ENCODE data around the gene SH3PXD2B. TPM values are rescaled to one million over a fixed set of nuclear protein-coding genes. Genes with fewer than 3 reads are reported as not detected.
"Not testable (repeated sequence)": the region's sequence is repeated elsewhere in the genome, so short reads cannot be mapped to it uniquely, and the experiment has no call there.

The SH3PXD2B gene
- total RNA-seq, 1 donor from 2014 or later = 24.0 TPM

- DNase-seq = no peak
Measured at GRCh38 chr5:172294831-172295230, 159.5 kb downstream of the SH3PXD2B start.

DNA sequence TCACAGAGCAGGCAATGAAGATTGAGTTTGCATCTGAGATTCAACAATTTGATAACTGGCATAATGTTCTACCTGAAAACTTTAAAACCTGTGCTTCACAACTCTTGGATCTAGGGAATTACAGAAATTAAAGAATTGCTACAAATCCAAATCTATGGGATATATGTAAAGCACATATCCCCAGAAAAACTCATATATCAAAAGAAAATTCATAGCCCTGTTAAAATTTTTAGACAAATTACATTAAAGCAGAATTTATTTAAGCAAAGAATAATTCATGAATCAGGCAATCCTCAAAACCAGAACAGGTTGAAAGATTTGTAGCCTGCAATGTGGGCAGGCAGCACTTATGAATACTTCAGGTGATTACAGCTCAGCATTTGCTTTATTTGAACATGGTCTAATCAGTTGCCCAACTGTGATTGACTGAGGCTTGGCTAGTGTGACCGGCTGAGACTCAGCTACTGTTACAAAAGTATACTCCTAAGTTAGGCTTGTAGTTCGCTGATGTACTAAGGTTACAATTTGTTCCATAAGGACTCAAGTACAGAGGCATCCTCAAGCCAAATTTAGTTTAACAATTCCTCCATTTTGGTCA, 160.5 kb downstream of the SH3PXD2B start:
- no peak for DNase-seq

- DNase-seq = peak; percentile 90
Measured at GRCh38 chr5:172293054-172293744, 161.1 kb downstream of the SH3PXD2B start.

- not testable (repeated sequence) for DNase-seq
Measured at GRCh38 chr5:172291837-172292236, 162.5 kb downstream of the SH3PXD2B start.

- no peak for DNase-seq
Measured at GRCh38 chr5:172288465-172288864, 165.9 kb downstream of the SH3PXD2B start.

DNA sequence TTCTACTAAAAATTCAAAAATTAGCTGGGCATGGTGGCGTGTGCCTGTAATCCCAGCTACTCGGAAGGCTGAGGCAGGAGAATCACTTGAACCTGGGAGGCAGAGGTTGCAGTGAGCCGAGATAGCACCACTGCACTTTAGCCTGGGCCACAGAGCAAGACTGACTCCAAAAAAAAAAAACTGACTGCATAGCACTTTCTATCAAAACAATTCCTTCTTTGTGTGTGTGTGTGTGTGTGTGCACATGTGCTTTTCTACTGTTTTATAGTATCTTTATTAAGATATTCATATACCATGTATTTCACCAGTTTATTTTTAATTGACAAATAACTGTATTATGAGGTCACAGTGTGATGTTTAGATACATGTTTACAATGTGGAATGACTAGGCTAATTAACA, 167.2 kb downstream of the SH3PXD2B start:
- DNase-seq = not testable (repeated sequence)

- DNase-seq = no peak
Measured at GRCh38 chr5:172285226-172286143, 168.8 kb downstream of the SH3PXD2B start.

GRCh38 chr5:172284611-172284980, 169.7 kb downstream of the SH3PXD2B start:
- DNase-seq = peak; percentile 64

GRCh38 chr5:172283862-172284610, 170.3 kb downstream of the SH3PXD2B start:
- DNase-seq = peak; percentile 96

DNA sequence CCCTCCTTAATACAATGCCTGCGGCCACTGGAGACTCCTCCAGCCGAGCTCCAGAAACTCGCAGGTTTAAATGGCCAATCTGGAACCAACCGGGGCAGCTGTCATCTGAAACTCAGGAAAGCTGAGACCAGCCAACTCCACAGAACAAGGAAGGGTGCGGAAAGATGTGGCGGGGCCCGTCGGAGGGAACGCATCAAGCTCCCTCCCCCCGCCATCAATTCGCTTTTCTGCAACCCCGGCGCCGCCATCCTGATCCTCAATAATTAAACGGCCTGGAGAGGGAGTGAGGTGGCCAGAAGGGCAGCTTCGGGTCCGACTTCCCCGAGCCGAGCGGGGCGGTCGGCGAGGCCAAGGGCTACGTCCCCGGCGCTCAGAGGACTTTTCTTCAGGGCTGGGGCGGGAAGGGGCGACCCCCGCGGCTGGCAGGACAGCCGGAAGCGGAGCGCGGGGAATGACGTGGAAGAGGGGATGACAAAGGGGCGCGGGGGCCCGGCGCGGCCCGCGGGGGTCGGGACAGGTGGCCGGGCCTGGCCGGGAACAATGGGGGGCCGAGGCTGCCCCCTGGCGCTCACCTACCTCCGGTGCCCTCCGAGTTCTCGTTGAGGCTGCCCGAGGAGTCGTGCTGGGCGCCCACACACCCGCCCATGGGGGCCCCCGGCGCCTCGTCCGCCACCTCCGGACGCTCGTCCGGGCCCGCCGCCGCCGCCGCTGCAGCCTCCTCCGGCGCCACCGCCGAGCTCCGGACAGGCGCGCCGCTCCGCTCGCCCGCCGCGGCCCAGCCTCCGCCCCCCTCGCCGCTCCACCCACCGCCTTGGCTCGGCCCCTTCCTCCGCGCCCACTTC, 171.1 kb downstream of the SH3PXD2B start, which contains the start of gene UBTD2:
TSS of gene UBTD2 (minus strand) at position 745 of the 842 bp plus-strand sequence. CDS start at position 646, 99 bp downstream.
- DNase-seq = peak; percentile 93

DNA sequence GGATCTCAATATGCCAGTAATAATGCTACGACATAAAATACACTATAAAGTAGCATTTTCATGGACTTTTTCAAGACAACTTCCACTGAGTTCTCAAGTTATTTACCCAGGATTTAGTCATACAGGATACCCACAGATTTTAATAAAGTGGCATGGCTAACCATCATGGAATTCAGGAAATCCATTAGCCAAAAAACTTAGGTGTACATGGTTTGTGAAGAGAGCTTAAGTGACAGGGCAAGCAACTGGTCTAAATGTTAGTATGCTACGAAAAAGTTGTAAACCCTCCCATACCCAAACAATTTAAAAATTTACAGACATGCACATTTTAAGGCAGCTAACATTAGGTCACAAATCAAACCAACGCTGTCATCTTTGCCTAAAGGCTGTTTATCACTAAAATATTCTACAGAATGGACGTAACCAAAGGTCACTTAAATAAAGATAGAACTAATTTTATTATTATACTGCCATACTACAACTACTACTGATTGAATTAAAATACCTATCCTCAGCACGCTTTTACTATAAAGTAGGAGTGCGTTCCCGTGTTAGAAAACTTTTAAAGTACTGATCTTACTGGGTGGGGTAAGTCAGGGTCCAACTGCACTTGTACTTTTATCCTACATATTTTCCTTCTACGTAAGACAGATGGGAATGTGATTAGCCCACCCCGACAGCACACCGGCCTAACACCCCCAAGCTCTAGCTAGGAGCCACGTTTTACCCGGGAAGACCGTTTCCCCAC, 171.9 kb downstream of the SH3PXD2B start:
- DNase-seq = no peak

GRCh38 chr5:172281346-172281745, 173.0 kb downstream of the SH3PXD2B start:
- no peak for DNase-seq

DNA sequence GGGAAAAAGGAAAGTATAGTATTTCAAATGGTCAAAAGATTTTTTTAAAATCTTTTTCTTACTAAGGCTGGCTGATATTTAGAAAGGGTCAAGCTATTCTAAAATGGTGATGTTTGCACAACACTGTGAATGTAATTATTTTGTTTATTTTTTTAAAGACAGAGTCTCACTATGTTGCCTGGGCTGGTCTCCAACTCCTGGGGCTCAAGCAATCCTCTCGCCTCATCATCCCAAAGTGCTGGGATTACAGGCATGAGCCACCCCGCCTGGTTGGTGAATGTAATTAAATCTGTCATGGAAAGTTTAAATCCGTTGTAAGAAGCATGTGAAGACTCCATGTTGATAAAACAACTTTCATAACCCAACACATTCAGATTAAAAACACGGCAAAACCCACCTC, 173.4 kb downstream of the SH3PXD2B start:
- DNase-seq = peak; percentile 49

- DNase-seq = no peak
Measured at GRCh38 chr5:172280317-172280716, 174.0 kb downstream of the SH3PXD2B start.

DNA sequence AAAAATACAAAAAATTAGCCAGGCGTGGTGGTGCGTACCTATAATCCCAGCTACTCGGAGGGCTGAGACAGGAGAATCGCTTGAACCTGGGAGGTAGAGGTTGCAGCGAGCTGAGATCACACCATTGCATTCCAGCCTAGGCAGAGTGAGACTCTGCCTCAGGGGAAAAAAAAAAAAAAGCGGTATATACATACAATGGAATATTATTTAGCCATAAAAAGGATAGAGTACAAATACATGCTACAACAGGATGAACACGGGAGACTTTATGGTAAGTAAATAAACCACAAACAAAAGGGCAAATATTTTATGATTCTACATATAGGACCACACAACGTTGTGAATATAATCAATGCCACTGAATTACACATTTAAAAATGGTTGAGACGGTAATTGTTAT, 176.0 kb downstream of the SH3PXD2B start:
- DNase-seq = no peak

- DNase-seq = no peak
Measured at GRCh38 chr5:172276214-172276613, 178.1 kb downstream of the SH3PXD2B start.

Measured in tongue (tissue), 2 donors.